Activated T-helper 1 cell treated with anti-CD3 and anti-CD28 coated beads, Interleukin-2, amount 50 U/mL, for 16 hours (primary cell): Measurements from ENCODE around the gene CFAP45.
"Not testable (repeated sequence)": the region's sequence is repeated elsewhere in the genome, so short reads cannot be mapped to it uniquely, and the experiment has no call there.

Experiments
- DNase-seq, 2 donors: peaks; one replicate each; pipeline ENCODE4 v3.0.0-alpha.2; 2020; ENCODE audit warnings: low read depth in 1 of 2, low spot score in 1 of 2

The CFAP45 gene

GRCh38 chr1:159908031-159908940 is 8.3 kb upstream of the CFAP45 start:
- DNase-seq: no peak

- no peak for DNase-seq
Measured at GRCh38 chr1:159906960-159907359, 7.0 kb upstream of the CFAP45 start.

GRCh38 chr1:159904036-159904435 is 4.1 kb upstream of the CFAP45 start:
- not testable (repeated sequence) for DNase-seq

GRCh38 chr1:159902541-159902940 is 2.6 kb upstream of the CFAP45 start:
- DNase-seq: no peak

GRCh38 chr1:159900755-159901360 is 893 bp upstream of the CFAP45 start:
- DNase-seq: no peak

GRCh38 chr1:159899634-159900033 is 331 bp downstream of the CFAP45 start:
- DNase-seq: not testable (repeated sequence)

- DNase-seq: no peak
Measured at GRCh38 chr1:159898527-159898926, 1.4 kb downstream of the CFAP45 start.

- DNase-seq: no peak
Measured at GRCh38 chr1:159897962-159898361, 2.0 kb downstream of the CFAP45 start.

- no peak for DNase-seq
Measured at GRCh38 chr1:159896546-159896930, 3.4 kb downstream of the CFAP45 start.

GRCh38 chr1:159895836-159896545 is 4.0 kb downstream of the CFAP45 start:
- no peak for DNase-seq

- DNase-seq: no peak
Measured at GRCh38 chr1:159895286-159895685, 4.7 kb downstream of the CFAP45 start.

- DNase-seq: no peak
Measured at GRCh38 chr1:159892944-159893343, 7.0 kb downstream of the CFAP45 start.

- DNase-seq: peak; percentile 51 to 59
Measured at GRCh38 chr1:159891275-159892157, 8.4 kb downstream of the CFAP45 start.

- DNase-seq: no peak
Measured at GRCh38 chr1:159890390-159890789, 9.6 kb downstream of the CFAP45 start.

GRCh38 chr1:159889821-159890252 is 10.1 kb downstream of the CFAP45 start:
- no peak for DNase-seq

- no peak for DNase-seq
Measured at GRCh38 chr1:159889202-159889601, 10.8 kb downstream of the CFAP45 start.

- no peak for DNase-seq
Measured at GRCh38 chr1:159884296-159884695, 15.7 kb downstream of the CFAP45 start.

- DNase-seq: no peak
Measured at GRCh38 chr1:159883134-159883533, 16.8 kb downstream of the CFAP45 start.

GRCh38 chr1:159882527-159882862 is 17.5 kb downstream of the CFAP45 start:
- DNase-seq: no peak

- peak in 1 of 2 donors; percentile 35 for DNase-seq
Measured at GRCh38 chr1:159881622-159882526, 18.1 kb downstream of the CFAP45 start.
